Anterior cingulate cortex (tissue), 58 donors: Measurements from ENCODE around the gene AEBP1.

ENCODE experiments used
- DNase-seq, 58 donors: peaks; one replicate each; lab custom pipeline; 2025; lab: John Stamatoyannopoulos, UW

The AEBP1 gene

DNA sequence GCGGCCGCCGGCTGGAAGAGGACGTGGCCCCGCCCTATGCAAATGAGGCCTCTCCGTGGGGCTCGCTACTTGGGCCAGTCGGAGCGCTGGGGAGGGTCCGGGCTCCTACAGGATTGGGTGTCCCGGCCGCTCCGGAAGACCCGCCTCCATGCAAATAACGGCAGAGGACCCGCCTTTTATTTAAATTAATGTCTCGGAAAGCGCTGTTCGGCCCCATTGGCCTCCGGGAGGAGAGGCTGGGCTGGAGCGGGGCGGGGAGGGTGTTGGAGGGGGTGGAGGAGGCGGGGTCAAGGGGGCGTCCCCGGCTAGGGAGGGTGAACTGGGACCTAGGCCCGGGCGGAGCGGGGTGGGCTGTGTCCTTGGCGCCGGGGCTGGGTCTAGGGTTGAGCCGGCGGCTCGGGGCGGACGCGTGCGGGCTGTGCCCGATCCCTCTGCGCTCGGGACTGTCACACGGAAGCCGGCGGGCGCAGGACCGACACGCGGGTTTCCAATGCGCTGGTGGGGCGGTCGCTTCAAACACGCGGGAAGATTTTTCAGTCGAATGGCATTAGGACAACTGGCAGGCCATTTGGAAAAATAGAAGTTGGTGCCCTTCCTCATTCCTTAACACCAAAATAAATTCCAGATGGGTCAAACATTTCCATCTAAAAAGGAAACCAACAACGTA, 21.5 kb upstream of the AEBP1 start:
- DNase-seq = peak; percentile 68 to 100 (median 99)

GRCh38 chr7:44083796-44084195, 20.3 kb upstream of the AEBP1 start:
- no peak for DNase-seq

GRCh38 chr7:44084701-44085100, 19.4 kb upstream of the AEBP1 start:
- no peak for DNase-seq

GRCh38 chr7:44085546-44085945, 18.6 kb upstream of the AEBP1 start:
- no peak for DNase-seq

- no peak for DNase-seq
Measured at GRCh38 chr7:44086627-44087026, 17.5 kb upstream of the AEBP1 start.

- DNase-seq = peak in 34 of 58 donors; percentile 9 to 71 (median 42)
Measured at GRCh38 chr7:44087911-44088838, 16.0 kb upstream of the AEBP1 start.

DNA sequence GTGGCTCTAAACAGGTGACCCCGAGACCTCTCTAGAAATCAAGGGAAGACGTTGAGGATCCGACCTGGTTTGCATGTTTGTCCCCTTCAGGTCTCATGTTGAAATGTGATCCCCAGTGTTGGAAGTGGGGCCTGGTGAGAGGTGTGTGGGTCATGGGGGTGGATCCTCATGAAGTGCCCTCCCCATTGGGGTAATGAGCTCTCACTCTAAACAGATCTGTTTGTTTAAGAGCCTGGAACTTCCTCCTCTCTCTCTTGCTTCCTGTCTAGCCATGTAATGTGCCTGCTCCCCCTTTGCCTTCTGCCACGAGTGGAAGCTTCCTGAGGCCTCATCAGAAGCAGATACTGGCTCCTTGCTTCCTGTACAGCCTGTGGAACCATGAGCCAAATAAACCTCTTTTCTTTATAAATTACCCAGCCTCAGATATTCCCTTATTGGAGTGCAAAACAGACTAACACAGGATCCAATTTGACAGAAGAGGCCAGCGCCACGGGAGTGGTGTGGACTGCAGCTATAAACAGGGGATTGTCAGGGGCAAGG, 11.0 kb upstream of the AEBP1 start:
- no peak for DNase-seq

- no peak for DNase-seq
Measured at GRCh38 chr7:44094365-44094764, 9.8 kb upstream of the AEBP1 start.

DNA sequence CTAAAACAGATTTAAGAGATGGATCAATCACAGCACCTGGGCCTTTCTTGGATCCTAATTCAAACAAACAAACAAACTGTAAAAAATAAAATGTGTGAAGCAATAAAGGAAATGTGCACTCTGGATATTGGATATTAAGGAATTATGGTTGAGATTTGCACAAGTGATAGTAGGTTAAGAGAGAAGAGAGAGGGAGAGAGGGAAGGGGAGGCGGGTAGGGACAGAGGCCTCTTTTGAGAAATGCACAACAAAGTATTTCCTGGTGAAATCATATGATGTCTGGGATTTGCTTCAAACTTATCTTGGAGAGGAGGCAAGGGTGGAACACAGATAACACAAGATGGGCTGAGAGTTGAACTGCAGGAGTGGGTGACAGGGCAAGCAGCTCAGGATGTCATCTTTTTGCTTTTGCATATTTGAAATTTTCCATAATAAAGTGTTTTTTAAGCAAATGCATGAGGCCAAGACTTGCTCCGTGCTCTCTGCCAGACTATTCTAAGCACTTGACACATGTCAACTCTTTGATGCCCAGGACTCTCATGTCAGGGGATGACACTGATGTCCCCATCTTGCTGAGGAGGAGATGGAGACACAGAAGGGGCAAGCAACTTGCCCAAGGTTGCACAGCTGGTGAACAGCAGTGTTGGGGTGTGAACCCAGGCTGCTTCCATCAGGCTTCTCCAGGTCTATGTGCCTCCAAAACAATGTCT, 9.1 kb upstream of the AEBP1 start:
- DNase-seq = no peak

- DNase-seq = no peak
Measured at GRCh38 chr7:44095781-44096180, 8.4 kb upstream of the AEBP1 start.

DNA sequence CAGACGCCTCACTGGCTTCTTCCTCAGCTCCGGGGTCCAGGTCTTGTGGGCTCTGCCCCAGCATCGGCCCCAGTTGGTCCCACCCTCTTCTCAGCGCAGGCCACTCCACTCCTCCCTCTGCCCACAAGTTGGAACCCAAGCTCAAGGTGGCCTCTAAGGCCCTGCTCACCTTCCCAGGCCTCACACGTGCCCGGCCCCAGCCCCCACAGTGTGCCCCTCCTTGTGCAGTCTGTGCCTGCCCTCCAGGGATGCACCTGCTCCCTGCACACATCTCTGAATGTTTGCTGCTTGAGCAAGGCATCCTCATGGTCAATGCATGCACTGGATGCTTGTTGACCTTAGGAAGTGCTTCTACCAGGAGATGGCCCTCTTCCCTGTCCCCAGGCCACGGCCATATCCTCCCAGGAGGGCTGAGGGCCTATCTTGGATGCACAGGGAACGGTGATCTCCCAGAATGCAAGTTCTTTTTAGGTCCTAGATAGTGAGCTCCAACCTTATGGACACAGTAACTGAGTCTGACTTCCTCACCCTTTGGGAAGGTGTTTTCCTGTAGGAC, 7.7 kb upstream of the AEBP1 start:
- DNase-seq = no peak

GRCh38 chr7:44097064-44097932, 6.8 kb upstream of the AEBP1 start:
- no peak for DNase-seq

GRCh38 chr7:44098092-44099068, 5.8 kb upstream of the AEBP1 start:
- no peak for DNase-seq

GRCh38 chr7:44099669-44100068, 4.5 kb upstream of the AEBP1 start:
- no peak for DNase-seq

DNA sequence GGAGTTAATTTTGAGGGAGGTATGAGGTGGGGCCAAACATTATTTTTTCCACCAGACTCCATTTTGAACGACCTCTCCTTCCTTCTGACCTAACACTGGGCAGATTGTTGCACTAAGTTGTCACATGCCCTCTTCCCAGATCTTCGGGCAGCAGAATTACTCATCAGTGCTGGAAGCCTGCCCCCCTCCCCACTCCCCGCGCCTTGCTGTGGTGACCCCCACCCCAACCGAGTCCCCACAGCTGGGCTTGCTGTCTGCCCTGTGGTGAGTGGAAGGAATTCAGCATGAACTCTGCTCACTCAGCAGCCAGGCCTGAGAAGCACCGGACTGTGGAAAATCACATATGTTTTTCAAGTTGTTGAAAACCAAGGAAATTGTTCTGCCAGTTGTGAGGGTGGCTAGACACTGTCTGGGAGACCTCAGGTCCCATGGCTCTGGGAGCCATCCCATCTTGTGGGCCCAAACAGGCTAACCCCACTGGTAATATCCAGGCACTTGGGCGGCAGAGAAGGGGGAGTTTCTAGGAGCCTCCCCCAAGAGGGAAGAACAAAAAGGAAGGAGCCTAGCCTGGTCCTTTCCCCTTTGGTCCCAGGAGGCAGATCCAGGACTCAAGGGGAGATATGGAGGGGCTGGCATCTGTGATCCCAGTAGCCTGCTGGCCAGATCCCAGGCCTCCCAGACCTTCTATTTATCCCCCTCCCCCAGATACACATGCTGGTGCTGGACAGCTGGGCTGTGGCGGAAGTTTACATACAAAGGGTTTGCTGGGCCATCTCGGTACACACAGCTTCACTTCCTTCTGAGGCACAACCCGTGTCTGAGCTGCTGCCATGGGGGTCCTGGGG, 3.5 kb upstream of the AEBP1 start:
- peak in 7 of 58 donors; percentile 17 to 67 (median 48) for DNase-seq

DNA sequence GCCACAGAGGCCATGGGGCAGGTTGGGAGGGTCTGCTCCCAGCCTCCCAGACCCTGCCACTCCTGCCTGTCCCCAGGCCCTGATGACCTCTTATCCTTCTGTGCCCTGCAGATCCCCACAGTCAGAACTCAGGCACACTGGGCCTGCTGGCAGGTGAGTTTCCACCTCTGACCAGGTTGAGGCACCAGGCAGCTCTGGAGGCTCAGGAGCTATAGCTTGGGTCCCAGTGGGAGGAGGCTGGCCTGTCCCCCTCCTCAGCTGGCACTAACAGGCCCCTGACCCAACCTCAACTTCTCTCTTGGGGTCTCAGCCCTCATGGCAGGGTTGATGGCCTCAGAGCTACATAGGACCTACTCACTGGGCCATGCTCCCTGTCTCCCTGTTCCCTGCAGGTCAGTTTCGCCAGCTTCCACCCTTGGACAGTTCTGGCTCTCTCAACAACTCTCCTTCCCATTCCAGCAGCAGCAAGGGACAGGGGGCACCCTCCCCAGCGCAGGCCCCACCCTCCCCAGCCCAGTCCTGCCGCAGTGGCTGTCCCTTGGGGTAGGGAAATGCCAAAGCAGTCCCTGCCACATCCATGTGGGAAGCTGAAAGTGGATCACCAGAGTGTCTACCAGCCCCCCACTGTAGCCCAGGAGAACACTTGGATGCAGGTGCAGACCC, 2.7 kb upstream of the AEBP1 start:
- no peak for DNase-seq
